Measurements from ENCODE around the gene MRPS34.

DNA sequence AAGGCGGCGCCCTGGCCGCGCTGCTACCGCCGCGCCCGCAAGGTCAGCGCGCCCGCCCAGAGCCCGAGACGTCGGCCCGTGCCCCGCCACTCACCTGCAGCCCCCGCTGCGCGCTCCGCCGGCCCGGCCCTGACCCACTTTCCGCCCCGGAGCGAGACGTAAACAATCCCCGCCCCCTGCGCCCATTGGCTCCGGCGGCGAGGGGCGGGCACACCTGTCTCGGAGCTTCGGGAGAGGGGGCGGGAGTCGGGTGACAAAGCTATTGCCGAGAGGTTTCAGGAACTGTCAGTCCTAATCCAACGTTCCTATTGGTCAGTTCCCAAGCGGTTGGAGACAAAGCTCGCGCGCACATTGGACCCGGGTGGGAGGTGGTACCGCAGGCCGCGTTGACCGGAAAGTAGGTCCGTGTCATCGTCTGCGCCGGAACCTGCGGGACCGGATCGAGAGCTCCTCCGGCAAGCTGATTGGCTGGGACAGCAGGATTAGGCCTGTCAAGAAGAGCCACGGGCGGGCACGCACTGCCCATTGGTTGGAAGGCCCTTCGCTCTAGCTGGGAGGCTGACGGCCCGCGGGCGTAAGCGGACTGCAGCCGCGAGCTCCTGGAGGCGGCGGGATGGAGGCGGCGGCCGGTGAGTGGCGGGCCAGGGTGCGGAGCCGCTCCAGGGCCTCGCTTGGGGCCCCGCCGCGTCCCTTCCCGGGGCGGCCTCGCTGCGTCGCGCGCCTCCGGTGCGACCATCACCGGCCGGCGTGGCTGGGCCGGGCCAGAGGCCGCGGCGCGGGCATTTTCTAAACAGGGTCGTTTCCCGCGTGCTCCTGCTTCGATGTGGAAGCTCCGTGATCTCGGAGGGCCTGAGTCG, 9.7 kb upstream of the MRPS34 start, which contains the start of the genes NUBP2 and SPSB3:
- TF ChIP-seq, protein P1, sequence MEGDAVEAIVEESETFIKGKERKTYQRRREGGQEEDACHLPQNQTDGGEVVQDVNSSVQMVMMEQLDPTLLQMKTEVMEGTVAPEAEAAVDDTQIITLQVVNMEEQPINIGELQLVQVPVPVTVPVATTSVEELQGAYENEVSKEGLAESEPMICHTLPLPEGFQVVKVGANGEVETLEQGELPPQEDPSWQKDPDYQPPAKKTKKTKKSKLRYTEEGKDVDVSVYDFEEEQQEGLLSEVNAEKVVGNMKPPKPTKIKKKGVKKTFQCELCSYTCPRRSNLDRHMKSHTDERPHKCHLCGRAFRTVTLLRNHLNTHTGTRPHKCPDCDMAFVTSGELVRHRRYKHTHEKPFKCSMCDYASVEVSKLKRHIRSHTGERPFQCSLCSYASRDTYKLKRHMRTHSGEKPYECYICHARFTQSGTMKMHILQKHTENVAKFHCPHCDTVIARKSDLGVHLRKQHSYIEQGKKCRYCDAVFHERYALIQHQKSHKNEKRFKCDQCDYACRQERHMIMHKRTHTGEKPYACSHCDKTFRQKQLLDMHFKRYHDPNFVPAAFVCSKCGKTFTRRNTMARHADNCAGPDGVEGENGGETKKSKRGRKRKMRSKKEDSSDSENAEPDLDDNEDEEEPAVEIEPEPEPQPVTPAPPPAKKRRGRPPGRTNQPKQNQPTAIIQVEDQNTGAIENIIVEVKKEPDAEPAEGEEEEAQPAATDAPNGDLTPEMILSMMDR (IDR thresholded peaks at IDR 0.05), result no peak
- peak in 1 of 2 donors; percentile 63 for TF ChIP-seq POLR2A (IDR thresholded peaks at IDR 0.05)
